ENCODE data around the gene PLXNC1. TPM values are rescaled to one million over a fixed set of nuclear protein-coding genes. Genes with fewer than 3 reads are reported as not detected.

The PLXNC1 gene
- total and polyA plus RNA-seq, 9 of the 15 experiments (the other 6 are each of a cell fraction or from before 2014, with no cell fraction given), result 0.08 to 0.87 (median 0.28) TPM

DNA sequence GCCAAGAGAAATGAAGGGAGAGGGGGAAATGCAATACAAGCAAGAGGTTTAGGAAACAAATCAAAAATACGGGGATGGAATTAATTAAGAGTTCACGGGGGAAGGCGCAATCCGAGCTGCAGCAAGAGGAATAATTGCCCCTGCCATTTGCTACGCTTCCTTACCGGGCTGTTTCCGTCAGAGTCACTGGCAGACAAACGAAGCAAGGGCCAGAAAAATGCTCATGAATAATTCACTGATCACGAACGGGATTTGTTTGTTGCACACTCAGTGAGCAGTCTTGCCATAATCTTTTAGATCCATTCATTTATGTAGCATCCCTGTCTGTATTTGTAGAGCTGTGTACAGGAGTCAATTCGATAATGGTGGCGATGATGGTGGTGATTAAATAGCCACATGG, 39.0 kb downstream of the PLXNC1 start:
- Histone ChIP-seq H3K9ac (ENCODE audit: insufficient read depth in 1 of 2, low read depth in 2 of 2, low read length in 2 of 2) (no peak overlapping the region), H3K79me2 (ENCODE audit: control insufficient read depth, insufficient read depth, low read length) (no peaks in the 10 kb centered on the region), H3K4me2 (ENCODE audit: insufficient read depth, low read length) (no peak overlapping the region), H2AFZ (ENCODE audit: low read depth, low read length) (no peak overlapping the region), H3K9me1 (ENCODE audit: control insufficient read depth, insufficient read depth, low read length) (no peaks in the 10 kb centered on the region), H4K20me1 (replicated peaks; ENCODE audit: control insufficient read depth, insufficient read depth, low read length) (no peaks in the 10 kb centered on the region), H3K36me3 (ENCODE audit: control insufficient read depth, insufficient read depth, low read length) (no peaks in the 10 kb centered on the region), H3K27me3 (ENCODE audit: control insufficient read depth in 2 of 2, insufficient read depth in 2 of 2, low read length in 2 of 2) (peaks cover 9 to 31% of the 10 kb centered on the region in 2 experiments; a peak in 4 of 5 replicates), H3K27ac (ENCODE audit: extremely low read depth, low read depth, low read length) (no peak overlapping the region), H3K9me3 (replicated peaks; ENCODE audit: control insufficient read depth, insufficient read depth, low read depth, low read length) (no peaks in the 10 kb centered on the region; the same call in 1 of the 2 replicates), H3K4me1 (replicated peaks in 1 of 2; ENCODE audit: control insufficient read depth in 2 of 2, insufficient read depth in 2 of 2, low read length in 2 of 2) (peaks cover 0 to 5% of the 10 kb centered on the region in 2 experiments; a peak in 1 of 5 replicates), H3K4me3 (no peak overlapping the region)
- ChIA-PET CTCF (ENCODE audit: low intra/inter-chr PET ratio) (no interaction called here), POLR2A (interaction anchor here (0.8 to 1.3 kb wide), 3 partner anchors 9 to 14 kb away, joined by 3 to 5 read pairs (median 3); no protein-coding TSS in a partner anchor)
- no TSS peak for BruUV-seq (replicated peaks)
- no peak for FAIRE-seq
- TF ChIP-seq, protein P1, sequence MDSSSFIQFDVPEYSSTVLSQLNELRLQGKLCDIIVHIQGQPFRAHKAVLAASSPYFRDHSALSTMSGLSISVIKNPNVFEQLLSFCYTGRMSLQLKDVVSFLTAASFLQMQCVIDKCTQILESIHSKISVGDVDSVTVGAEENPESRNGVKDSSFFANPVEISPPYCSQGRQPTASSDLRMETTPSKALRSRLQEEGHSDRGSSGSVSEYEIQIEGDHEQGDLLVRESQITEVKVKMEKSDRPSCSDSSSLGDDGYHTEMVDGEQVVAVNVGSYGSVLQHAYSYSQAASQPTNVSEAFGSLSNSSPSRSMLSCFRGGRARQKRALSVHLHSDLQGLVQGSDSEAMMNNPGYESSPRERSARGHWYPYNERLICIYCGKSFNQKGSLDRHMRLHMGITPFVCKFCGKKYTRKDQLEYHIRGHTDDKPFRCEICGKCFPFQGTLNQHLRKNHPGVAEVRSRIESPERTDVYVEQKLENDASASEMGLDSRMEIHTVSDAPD (CRISPR knock-in tag; IDR thresholded peaks at IDR 0.05), result no peak
- TF ChIP-seq ARNT (IDR thresholded peaks at IDR 0.05), result no peak
- no peak for TF ChIP-seq MCM3 (IDR thresholded peaks at IDR 0.05)
- TF ChIP-seq, protein P2, sequence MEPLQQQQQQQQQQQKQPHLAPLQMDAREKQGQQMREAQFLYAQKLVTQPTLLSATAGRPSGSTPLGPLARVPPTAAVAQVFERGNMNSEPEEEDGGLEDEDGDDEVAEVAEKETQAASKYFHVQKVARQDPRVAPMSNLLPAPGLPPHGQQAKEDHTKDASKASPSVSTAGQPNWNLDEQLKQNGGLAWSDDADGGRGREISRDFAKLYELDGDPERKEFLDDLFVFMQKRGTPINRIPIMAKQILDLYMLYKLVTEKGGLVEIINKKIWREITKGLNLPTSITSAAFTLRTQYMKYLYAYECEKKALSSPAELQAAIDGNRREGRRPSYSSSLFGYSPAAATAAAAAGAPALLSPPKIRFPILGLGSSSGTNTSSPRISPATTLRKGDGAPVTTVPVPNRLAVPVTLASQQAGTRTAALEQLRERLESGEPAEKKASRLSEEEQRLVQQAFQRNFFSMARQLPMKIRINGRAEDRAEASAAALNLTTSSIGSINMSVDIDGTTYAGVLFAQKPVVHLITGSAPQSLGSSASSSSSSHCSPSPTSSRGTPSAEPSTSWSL (CRISPR knock-in tag; IDR thresholded peaks at IDR 0.05; ENCODE audit: borderline replicate concordance), result no peak
- TF ChIP-seq ZNF133 (CRISPR knock-in tag; IDR thresholded peaks at IDR 0.05), result no peak
- no peak for TF ChIP-seq PHF20 (IDR thresholded peaks at IDR 0.05; ENCODE audit: partially characterized antibody)
- 16% methylated on average over 12 of the region's 12 CpGs for WGBS (ENCODE audit: insufficient coverage, low coverage, missing lambda C conversion rate)
- ATAC-seq, result no peak
- in situ Hi-C loops (cut with MboI), result no loop called here
- no peak for DNase-seq (ENCODE audit: extremely low read depth in 1 of 4, low spot score in 3 of 4)
- intact Hi-C loops (cut with micrococcal nuclease), result no loop called here

Measured in K562 (cell line).